Glomerular endothelial cell (primary cell): ENCODE measurements around the gene MIGA1. TPM values are rescaled to one million over a fixed set of nuclear protein-coding genes. Genes with fewer than 3 reads are reported as not detected.

Source experiments
- DNase-seq: peaks from one replicate; pipeline ENCODE4 v3.0.0-alpha.2; 2011; ENCODE audit warnings: low read depth, low spot score; ENCODE audit errors: extremely low read depth
- total RNA-seq: library from RNA; depleted of rRNA; stranded (reverse); fragments of >200 nt; gene quantifications from 2 replicates; pipeline ENCODE4 v1.2.3, GENCODE V29; 2015

Gene MIGA1
- total RNA-seq, 1 donor from 2014 or later = 14.4 TPM

- DNase-seq = no peak
Observed at GRCh38 chr1:77846966-77847365, 67.5 kb downstream of the MIGA1 start.

- DNase-seq = no peak
Observed at GRCh38 chr1:77847621-77848080, 68.2 kb downstream of the MIGA1 start.

GRCh38 chr1:77850082-77850481 lies 70.6 kb downstream of the MIGA1 start:
- no peak for DNase-seq

- DNase-seq = no peak
Observed at GRCh38 chr1:77857552-77857951, 78.1 kb downstream of the MIGA1 start.

- no peak for DNase-seq
Observed at GRCh38 chr1:77858725-77859124, 79.3 kb downstream of the MIGA1 start.

GRCh38 chr1:77859248-77859647 lies 79.8 kb downstream of the MIGA1 start:
- DNase-seq = no peak

- DNase-seq = no peak
Observed at GRCh38 chr1:77866296-77866695, 86.8 kb downstream of the MIGA1 start.

- no peak for DNase-seq
Observed at GRCh38 chr1:77872645-77873044, 93.2 kb downstream of the MIGA1 start.

GRCh38 chr1:77873461-77873860 lies 94.0 kb downstream of the MIGA1 start:
- no peak for DNase-seq

- DNase-seq = no peak
Observed at GRCh38 chr1:77874804-77875445, 95.5 kb downstream of the MIGA1 start.

GRCh38 chr1:77876884-77877283 lies 97.4 kb downstream of the MIGA1 start:
- no peak for DNase-seq

GRCh38 chr1:77881061-77881460 lies 101.6 kb downstream of the MIGA1 start:
- DNase-seq = no peak

- no peak for DNase-seq
Observed at GRCh38 chr1:77882411-77882810, 103.0 kb downstream of the MIGA1 start.

GRCh38 chr1:77888081-77888780 lies 108.8 kb downstream of the MIGA1 start, which contains the start of gene NEXN:
Gene NEXN, plus strand, starts transcription at chr1:77888624. Its CDS starts 27,483 bp downstream, at chr1:77916107.
- no peak for DNase-seq

GRCh38 chr1:77888781-77889642 lies 109.6 kb downstream of the MIGA1 start:
- peak; percentile 39 for DNase-seq

GRCh38 chr1:77889671-77890070 lies 110.2 kb downstream of the MIGA1 start:
- peak; percentile 36 for DNase-seq

- DNase-seq = no peak
Observed at GRCh38 chr1:77891200-77891599, 111.8 kb downstream of the MIGA1 start.

- DNase-seq = no peak
Observed at GRCh38 chr1:77899647-77900320, 120.3 kb downstream of the MIGA1 start.

- DNase-seq = peak; percentile 45
Observed at GRCh38 chr1:77900687-77901293, 121.3 kb downstream of the MIGA1 start.

GRCh38 chr1:77905603-77906002 lies 126.2 kb downstream of the MIGA1 start:
- DNase-seq = no peak
